Measurements from ENCODE around the gene P2RY6. TPM values are rescaled to one million over a fixed set of nuclear protein-coding genes. Genes with fewer than 3 reads are reported as not detected.

P2RY6 gene
- total RNA-seq, 4 donors from 2014 or later: 1.0 to 4.2 (median 2.4) TPM

GRCh38 chr11:73320763-73321603, 48.8 kb downstream of the P2RY6 start:
- no peak for TF ChIP-seq CTCF (IDR thresholded peaks at IDR 0.05)
- DNase-seq (ENCODE audit: low spot score): no peak
- no peak for ATAC-seq (ENCODE audit: low FRiP score)

GRCh38 chr11:73321604-73322381, 49.7 kb downstream of the P2RY6 start:
- ATAC-seq (ENCODE audit: low FRiP score): no peak
- DNase-seq (ENCODE audit: low spot score): no peak
- TF ChIP-seq CTCF (IDR thresholded peaks at IDR 0.05): no peak

GRCh38 chr11:73322382-73323306, 50.5 kb downstream of the P2RY6 start:
- no peak for ATAC-seq (ENCODE audit: low FRiP score)
- no peak for TF ChIP-seq CTCF (IDR thresholded peaks at IDR 0.05)
- no peak for DNase-seq (ENCODE audit: low spot score)

GRCh38 chr11:73323464-73323863, 51.3 kb downstream of the P2RY6 start:
- no peak for TF ChIP-seq CTCF (IDR thresholded peaks at IDR 0.05)
- ATAC-seq (ENCODE audit: low FRiP score) (peak; percentile 75), DNase-seq (ENCODE audit: low spot score) (no peak)

- TF ChIP-seq CTCF (IDR thresholded peaks at IDR 0.05): no peak
- ATAC-seq (ENCODE audit: low FRiP score) (peak; percentile 35), DNase-seq (ENCODE audit: low spot score) (no peak)
Observed at GRCh38 chr11:73324116-73324515, 52.0 kb downstream of the P2RY6 start.

- no peak for DNase-seq (ENCODE audit: low spot score)
- no peak for ATAC-seq (ENCODE audit: low FRiP score)
- TF ChIP-seq CTCF (IDR thresholded peaks at IDR 0.05): no peak
Observed at GRCh38 chr11:73324665-73325035, 52.5 kb downstream of the P2RY6 start.

All from omental fat pad (tissue), 4 donors.